HG03442 (cell line): ENCODE data around the gene ZBTB34.

Source experiments
- ATAC-seq: cut with Tn5 transposase; IDR thresholded peaks from one replicate; pipeline ENCODE4 v1.9.1; 2021; ENCODE audit warnings: mild to moderate bottlenecking, moderate library complexity; ENCODE audit not compliant: unreplicated experiment

The ZBTB34 gene

DNA sequence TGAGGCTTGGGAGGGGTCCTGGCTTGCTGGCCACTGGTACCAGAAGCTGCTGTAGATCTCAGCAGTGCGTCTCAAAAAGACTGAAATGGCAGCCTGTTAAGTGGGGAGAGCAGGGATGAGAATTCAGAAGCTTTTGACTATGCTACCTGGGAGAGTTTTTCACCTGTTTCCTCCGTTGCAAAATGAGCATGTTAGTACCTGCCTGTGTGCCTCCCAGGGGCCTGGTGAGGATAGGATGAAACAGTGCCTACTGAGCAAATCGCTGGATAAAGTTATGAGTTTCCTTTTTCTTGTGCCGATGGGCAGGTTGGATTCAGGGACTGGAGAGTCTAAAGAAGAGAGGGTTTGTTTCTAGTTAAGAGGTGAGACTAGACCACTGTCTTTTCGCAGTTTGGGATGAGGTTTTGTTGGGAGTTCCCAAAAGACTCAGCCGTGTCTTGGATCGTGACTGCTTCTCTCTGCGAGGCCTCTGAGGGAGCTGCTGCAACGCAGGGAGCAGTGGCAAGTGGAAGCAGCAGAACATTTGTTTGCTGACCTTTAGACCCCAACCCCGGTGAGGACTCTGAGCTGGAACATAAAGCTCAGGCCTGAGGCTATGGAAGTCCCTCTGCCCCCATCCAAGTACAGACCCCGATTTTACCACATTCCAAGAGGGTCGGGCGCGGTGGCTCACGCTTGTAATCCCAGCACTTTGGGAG, 55.6 kb downstream of the ZBTB34 start:
- ATAC-seq: no peak

- ATAC-seq: no peak
These were observed 56.5 kb downstream of the ZBTB34 start for GRCh38 chr9:126916909-126917308.

GRCh38 chr9:126919193-126919592, 58.8 kb downstream of the ZBTB34 start:
- no peak for ATAC-seq

DNA sequence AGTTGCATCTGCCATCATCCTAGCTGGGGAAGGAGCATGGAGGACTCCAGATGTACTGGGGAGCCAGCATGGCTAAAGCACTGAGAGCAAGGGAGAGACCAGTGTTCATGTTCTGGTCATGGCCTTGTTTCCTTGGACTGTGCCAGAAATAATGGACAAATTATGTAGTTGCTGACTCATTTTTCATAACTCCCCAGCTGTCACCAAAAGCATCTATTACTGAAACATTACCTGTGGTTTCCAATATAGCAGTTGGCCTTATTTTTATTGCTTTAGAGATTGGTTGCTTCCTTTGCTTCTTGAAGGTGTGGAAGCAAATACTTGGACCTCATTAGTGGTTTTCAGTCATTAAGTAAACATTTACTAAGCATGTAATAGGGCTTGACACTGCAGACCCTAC, 65.4 kb downstream of the ZBTB34 start:
- ATAC-seq: no peak

DNA sequence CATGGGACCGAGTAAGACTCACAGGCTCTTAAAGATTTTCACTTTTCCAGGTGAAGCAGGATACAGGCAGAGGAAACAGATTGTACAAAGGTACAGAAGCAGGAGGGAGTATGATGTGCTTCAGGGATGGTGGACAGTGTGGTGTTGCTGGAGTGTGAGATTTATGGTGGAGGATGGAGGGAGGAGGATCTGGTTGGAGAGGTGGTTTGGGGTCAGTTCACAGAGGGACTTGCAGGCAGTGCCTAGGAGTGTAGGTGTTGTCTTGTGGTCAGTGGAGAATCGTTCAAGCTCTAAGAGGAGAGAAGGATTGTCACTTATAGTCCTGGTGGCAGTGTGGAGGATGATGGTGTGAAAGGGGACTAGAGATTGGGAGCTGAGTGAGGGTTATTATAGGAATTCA, 65.9 kb downstream of the ZBTB34 start:
- ATAC-seq: no peak

- no peak for ATAC-seq
These were observed 67.0 kb downstream of the ZBTB34 start for GRCh38 chr9:126927419-126927818.

DNA sequence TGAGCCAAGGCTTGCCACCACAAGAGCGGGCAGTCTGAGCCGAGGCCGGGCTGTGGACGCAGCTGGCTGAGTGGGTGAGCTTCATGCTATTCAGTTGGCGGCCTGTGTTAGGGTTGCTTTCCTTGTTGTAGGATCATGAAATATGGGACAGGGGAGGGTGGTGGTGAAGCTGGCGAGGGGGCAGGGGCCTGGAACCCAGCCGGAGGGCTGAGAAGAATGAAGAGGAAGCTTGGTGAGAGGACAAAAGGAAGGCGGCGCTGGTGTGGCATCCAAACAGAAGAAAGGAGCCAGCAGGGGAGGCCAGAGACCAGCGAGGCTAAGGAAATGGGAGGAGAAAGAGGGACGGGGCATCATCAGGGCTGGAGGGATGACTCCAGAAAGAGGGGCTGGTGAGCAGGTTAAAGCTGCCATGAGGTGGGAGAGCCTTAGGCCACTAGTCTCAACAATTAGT, 72.5 kb downstream of the ZBTB34 start:
- no peak for ATAC-seq

DNA sequence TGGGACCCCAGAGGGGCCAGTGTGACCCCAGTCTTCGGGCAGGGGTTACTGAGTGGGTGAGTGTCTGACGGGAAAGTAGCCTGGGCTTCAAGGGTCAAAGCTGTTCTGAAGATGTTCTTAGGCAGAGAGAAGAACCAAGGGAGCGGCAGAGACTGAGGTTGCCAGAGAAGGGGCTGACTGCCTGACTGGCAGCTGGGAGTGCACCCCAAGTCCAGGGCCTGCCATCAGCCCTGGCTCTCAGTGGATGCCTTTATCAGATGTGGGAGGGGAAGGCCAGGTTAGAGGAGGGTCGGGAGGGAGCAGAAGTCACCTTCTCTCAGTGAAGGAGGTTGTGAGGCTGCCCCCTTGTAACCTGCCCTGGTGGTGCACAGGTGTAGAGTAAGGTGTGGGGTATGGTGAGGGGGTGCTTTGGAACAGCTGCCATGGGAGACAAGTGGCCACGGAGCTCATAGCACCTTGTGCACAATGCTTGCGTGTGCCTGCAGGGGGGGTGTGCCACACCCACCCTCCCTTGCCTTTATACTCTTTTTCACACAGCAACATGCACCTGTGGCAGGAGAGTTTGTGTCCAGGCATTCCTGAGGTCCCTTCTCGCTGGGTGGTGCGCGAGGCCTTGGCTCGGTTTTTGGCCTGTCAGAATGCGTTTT, 73.0 kb downstream of the ZBTB34 start:
- no peak for ATAC-seq

DNA sequence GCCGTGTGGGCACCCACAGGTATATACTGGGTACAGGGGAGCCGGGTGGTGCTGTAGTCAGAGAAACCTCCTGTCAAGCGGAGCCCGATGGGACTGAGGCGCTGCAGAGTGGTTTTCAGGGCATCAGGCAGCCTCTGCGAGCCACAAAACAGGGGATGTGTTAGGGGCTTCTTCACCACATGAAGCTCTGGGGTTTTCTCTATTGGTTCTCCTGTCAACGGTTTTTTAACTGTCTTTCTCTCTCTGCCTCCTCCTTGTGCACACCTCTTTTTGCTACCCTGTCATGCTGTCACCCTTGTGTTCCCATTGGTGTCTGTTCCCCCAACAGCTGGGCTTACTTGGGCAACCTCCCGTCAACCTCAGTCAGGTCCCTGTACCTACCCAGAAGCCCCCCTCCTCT, 74.0 kb downstream of the ZBTB34 start:
- no peak for ATAC-seq
